Lower leg skin (tissue), 3 donors: ENCODE data around the gene TANC1.

ENCODE experiments used
- CTCF ChIP-seq, 3 donors: fragments of 450-650 bp; IDR thresholded peaks; one replicate each; pipeline ENCODE4 v1.5.1; 2016; ENCODE audit warnings: antibody characterized with exemption in 3 of 3, mild to moderate bottlenecking in 3 of 3, moderate library complexity in 2 of 3
- POLR2A ChIP-seq, 2 donors: fragments of 450-650 bp; IDR thresholded peaks; one replicate each; pipeline ENCODE4 v1.6.1; 2016 to 2017; ENCODE audit warnings: antibody characterized with exemption in 2 of 2, mild to moderate bottlenecking in 1 of 2, moderate library complexity in 1 of 2

GRCh38 chr2:158948964-158949699 is 19.3 kb upstream of the TANC1 start:
- TF ChIP-seq CTCF (IDR thresholded peaks at IDR 0.05) (no peak), POLR2A (IDR thresholded peaks at IDR 0.05) (no peak)
